Measurements from ENCODE around the gene LIPK. TPM values are rescaled to one million over a fixed set of nuclear protein-coding genes. Genes with fewer than 3 reads are reported as not detected.

Gene LIPK
- total and polyA plus RNA-seq, 9 of the 15 experiments (the other 6 are each of a cell fraction or from before 2014, with no cell fraction given): not detected

DNA sequence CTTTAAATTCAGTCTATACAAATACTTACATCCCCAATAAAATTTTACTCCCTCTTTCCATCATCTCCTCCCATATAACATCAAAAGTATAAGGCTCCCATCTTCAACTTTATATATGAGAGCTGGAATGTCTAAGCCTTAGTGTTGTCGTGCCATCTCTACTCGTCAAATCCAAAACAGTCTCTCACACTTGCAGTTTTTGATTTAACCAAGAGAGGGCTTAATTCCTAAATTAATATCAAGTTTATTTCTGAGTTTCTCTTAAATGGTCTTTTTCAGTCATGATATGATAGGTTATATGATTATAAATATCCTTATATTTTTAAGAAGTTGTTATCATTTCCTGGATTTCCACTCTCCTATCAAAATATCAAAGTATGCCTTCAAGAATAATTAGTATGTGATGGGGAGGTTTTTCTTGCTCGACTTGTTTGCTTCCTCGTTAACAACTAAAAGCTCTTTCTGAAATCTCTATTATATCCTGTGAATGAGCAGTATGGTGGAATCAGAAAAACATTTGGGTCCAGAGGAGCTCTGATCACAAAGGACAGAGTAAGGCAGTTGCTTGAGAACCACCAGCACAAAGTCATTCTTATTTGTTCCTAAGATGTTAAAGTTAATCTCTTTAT, 12.5 kb upstream of the LIPK start:
- CTCF ChIA-PET (ENCODE audit: low intra/inter-chr PET ratio): no interaction called here
- FAIRE-seq: no peak
- H3K9ac ChIP-seq (ENCODE audit: insufficient read depth in 1 of 2, low read depth in 2 of 2, low read length in 2 of 2): no peak overlapping the region
- no peak overlapping the region for H3K4me2 ChIP-seq (ENCODE audit: insufficient read depth, low read length)
- POLR2A ChIA-PET: no interaction called here
- H3K4me1 ChIP-seq (replicated peaks in 1 of 2; ENCODE audit: control insufficient read depth in 2 of 2, insufficient read depth in 2 of 2, low read length in 2 of 2): no peaks in the 10 kb centered on the region
- H3K27me3 ChIP-seq (ENCODE audit: control insufficient read depth in 2 of 2, insufficient read depth in 2 of 2, low read length in 2 of 2): no peaks in the 10 kb centered on the region
- in situ Hi-C loops (cut with MboI) (no loop called here), intact Hi-C loops (cut with micrococcal nuclease) (no loop called here)
- no peaks in the 10 kb centered on the region for H3K36me3 ChIP-seq (ENCODE audit: control insufficient read depth, insufficient read depth, low read length)
- no peaks in the 10 kb centered on the region for H3K9me1 ChIP-seq (ENCODE audit: control insufficient read depth, insufficient read depth, low read length)
- no peak overlapping the region for H2AFZ ChIP-seq (ENCODE audit: low read depth, low read length)
- H3K27ac ChIP-seq (ENCODE audit: extremely low read depth, low read depth, low read length): no peak overlapping the region
- no peaks in the 10 kb centered on the region for H3K9me3 ChIP-seq (replicated peaks; ENCODE audit: control insufficient read depth, insufficient read depth, low read depth, low read length)
- no peaks in the 10 kb centered on the region for H3K79me2 ChIP-seq (ENCODE audit: control insufficient read depth, insufficient read depth, low read length)
- no peak for ATAC-seq
- H3K4me3 ChIP-seq: no peak overlapping the region
- no TSS peak for BruUV-seq (replicated peaks)
- peak in 1 of 4 experiments; percentile 4 for DNase-seq (ENCODE audit: extremely low read depth in 1 of 4, low spot score in 3 of 4)
- no peaks in the 10 kb centered on the region for H4K20me1 ChIP-seq (replicated peaks; ENCODE audit: control insufficient read depth, insufficient read depth, low read length)
- WGBS (ENCODE audit: insufficient coverage, low coverage, missing lambda C conversion rate): 5% methylated on average over 4 of the region's 4 CpGs
- no peak for TF ChIP-seq ZNF586 (CRISPR knock-in tag; conservative IDR thresholded peaks at IDR 0.05)
- no peak for TF ChIP-seq COPS2 (conservative IDR thresholded peaks at IDR 0.05)
- TF ChIP-seq, protein P1, sequence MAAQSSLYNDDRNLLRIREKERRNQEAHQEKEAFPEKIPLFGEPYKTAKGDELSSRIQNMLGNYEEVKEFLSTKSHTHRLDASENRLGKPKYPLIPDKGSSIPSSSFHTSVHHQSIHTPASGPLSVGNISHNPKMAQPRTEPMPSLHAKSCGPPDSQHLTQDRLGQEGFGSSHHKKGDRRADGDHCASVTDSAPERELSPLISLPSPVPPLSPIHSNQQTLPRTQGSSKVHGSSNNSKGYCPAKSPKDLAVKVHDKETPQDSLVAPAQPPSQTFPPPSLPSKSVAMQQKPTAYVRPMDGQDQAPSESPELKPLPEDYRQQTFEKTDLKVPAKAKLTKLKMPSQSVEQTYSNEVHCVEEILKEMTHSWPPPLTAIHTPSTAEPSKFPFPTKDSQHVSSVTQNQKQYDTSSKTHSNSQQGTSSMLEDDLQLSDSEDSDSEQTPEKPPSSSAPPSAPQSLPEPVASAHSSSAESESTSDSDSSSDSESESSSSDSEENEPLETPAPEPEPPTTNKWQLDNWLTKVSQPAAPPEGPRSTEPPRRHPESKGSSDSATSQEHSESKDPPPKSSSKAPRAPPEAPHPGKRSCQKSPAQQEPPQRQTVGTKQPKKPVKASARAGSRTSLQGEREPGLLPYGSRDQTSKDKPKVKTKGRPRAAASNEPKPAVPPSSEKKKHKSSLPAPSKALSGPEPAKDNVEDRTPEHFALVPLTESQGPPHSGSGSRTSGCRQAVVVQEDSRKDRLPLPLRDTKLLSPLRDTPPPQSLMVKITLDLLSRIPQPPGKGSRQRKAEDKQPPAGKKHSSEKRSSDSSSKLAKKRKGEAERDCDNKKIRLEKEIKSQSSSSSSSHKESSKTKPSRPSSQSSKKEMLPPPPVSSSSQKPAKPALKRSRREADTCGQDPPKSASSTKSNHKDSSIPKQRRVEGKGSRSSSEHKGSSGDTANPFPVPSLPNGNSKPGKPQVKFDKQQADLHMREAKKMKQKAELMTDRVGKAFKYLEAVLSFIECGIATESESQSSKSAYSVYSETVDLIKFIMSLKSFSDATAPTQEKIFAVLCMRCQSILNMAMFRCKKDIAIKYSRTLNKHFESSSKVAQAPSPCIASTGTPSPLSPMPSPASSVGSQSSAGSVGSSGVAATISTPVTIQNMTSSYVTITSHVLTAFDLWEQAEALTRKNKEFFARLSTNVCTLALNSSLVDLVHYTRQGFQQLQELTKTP (IDR thresholded peaks at IDR 0.05; ENCODE audit: low read depth in 1 of 2, partially characterized antibody in 2 of 2): no peak
- no peak for TF ChIP-seq NEUROD1 (IDR thresholded peaks at IDR 0.05; ENCODE audit: borderline replicate concordance, low read depth, low read length, partially characterized antibody)
- TF ChIP-seq POLR2G (IDR thresholded peaks at IDR 0.05; ENCODE audit: low read depth, low read length): no peak
- TF ChIP-seq FOXJ2 (tag; IDR thresholded peaks at IDR 0.05): no peak
- TF ChIP-seq, protein P2, sequence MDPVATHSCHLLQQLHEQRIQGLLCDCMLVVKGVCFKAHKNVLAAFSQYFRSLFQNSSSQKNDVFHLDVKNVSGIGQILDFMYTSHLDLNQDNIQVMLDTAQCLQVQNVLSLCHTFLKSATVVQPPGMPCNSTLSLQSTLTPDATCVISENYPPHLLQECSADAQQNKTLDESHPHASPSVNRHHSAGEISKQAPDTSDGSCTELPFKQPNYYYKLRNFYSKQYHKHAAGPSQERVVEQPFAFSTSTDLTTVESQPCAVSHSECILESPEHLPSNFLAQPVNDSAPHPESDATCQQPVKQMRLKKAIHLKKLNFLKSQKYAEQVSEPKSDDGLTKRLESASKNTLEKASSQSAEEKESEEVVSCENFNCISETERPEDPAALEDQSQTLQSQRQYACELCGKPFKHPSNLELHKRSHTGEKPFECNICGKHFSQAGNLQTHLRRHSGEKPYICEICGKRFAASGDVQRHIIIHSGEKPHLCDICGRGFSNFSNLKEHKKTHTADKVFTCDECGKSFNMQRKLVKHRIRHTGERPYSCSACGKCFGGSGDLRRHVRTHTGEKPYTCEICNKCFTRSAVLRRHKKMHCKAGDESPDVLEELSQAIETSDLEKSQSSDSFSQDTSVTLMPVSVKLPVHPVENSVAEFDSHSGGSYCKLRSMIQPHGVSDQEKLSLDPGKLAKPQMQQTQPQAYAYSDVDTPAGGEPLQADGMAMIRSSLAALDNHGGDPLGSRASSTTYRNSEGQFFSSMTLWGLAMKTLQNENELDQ (CRISPR knock-in tag; IDR thresholded peaks at IDR 0.05; ENCODE audit: borderline replicate concordance): no peak
- TF ChIP-seq, protein P3, sequence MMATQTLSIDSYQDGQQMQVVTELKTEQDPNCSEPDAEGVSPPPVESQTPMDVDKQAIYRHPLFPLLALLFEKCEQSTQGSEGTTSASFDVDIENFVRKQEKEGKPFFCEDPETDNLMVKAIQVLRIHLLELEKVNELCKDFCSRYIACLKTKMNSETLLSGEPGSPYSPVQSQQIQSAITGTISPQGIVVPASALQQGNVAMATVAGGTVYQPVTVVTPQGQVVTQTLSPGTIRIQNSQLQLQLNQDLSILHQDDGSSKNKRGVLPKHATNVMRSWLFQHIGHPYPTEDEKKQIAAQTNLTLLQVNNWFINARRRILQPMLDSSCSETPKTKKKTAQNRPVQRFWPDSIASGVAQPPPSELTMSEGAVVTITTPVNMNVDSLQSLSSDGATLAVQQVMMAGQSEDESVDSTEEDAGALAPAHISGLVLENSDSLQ (IDR thresholded peaks at IDR 0.05): no peak
- no peak for TF ChIP-seq XRCC3 (IDR thresholded peaks at IDR 0.05)
- TF ChIP-seq, protein P4, sequence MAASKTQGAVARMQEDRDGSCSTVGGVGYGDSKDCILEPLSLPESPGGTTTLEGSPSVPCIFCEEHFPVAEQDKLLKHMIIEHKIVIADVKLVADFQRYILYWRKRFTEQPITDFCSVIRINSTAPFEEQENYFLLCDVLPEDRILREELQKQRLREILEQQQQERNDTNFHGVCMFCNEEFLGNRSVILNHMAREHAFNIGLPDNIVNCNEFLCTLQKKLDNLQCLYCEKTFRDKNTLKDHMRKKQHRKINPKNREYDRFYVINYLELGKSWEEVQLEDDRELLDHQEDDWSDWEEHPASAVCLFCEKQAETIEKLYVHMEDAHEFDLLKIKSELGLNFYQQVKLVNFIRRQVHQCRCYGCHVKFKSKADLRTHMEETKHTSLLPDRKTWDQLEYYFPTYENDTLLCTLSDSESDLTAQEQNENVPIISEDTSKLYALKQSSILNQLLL (CRISPR knock-in tag; IDR thresholded peaks at IDR 0.05; ENCODE audit: borderline replicate concordance): no peak

All from K562 (cell line).